GM20000 (cell line): ENCODE measurements around the gene SENP1.

ENCODE experiments used
- DNase-seq: peaks from one replicate; pipeline ENCODE4 v3.0.0; 2012; ENCODE audit warnings: low spot score
- TF ChIP-seq, protein P1 (sequence below): IDR thresholded peaks from 2 replicates; pipeline ENCODE4 v1.5.1; 2012; ENCODE audit warnings: mild to moderate bottlenecking, control low read depth; ENCODE audit errors: extremely low read depth, missing control alignments

Gene SENP1

DNA sequence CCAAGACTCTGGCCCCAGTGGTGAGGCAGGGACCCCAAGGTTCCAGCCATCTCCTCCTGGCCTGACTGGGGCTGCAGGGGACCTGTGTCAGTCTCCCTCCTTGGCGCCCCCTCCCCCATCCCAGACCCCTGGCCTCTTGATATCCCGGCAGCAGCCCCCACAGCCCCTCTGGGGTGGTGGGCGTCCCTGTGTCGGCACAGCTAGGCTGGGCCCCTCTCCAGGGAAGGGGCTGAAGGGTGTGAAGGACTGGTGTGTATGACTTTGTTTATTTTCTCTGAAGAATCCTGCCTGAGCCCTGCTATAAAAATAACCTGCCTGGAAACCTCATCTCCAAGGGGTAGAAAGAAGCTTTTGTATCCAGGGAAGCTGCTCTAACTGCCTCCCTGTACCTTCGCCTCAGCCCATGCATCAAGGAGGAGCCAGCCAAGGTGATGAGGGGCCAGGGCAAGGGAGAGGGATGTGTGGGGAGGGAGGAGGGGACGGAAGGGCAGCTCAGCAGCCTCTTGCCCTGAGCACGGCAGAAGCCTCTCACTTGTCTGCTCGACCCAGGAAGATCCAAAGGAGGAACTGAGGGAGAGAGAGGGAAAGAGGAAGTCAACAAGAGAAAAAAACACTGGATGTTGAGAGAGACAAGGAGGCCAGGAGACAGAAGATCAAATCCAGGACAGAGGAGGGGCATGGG, 76.2 kb downstream of the SENP1 start:
- TF ChIP-seq, protein P1, sequence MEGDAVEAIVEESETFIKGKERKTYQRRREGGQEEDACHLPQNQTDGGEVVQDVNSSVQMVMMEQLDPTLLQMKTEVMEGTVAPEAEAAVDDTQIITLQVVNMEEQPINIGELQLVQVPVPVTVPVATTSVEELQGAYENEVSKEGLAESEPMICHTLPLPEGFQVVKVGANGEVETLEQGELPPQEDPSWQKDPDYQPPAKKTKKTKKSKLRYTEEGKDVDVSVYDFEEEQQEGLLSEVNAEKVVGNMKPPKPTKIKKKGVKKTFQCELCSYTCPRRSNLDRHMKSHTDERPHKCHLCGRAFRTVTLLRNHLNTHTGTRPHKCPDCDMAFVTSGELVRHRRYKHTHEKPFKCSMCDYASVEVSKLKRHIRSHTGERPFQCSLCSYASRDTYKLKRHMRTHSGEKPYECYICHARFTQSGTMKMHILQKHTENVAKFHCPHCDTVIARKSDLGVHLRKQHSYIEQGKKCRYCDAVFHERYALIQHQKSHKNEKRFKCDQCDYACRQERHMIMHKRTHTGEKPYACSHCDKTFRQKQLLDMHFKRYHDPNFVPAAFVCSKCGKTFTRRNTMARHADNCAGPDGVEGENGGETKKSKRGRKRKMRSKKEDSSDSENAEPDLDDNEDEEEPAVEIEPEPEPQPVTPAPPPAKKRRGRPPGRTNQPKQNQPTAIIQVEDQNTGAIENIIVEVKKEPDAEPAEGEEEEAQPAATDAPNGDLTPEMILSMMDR: no peak
- DNase-seq: no peak

DNA sequence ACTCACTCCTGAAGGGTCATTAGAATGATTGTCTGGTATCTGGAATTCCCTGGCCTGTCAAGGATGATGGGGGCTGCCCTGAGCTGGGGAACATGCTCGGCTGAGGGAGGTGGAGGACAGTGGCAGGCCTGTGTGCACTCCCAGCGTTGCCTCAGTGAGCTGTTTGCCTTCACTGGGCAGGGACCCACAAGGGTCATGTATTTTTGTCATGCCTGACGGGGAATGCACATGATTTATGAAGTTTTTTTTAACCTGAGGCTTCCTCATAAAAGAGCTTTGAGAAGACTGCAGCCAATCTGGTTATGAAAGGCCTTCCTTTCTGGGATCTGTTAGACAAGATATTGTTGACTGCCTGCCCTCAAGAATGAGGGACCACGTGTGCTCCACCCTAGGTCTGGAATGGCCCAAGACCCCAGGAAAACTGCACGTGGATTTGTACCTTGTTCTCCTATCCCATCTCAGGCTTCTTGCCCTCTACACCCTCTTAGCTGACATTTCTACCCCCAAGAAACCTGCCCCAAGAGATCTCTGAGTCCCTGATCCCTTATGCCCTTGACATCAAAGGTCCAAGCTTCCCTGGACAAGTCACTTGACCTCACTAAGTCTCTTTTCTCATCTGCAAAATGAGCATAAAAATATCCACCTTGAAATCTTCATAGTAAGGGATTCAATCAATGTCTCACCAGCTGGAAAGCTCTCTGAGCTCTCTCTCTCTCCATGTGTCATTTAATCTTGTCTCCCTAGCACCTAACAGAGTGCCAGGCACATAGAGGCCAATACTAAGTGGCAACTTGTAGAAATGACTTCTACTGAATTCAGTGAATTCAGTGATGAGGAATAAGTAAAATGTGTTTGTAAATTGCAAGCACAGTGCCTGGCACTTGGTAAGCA, 77.1 kb downstream of the SENP1 start:
- TF ChIP-seq, protein P1: no peak
- DNase-seq: no peak

DNA sequence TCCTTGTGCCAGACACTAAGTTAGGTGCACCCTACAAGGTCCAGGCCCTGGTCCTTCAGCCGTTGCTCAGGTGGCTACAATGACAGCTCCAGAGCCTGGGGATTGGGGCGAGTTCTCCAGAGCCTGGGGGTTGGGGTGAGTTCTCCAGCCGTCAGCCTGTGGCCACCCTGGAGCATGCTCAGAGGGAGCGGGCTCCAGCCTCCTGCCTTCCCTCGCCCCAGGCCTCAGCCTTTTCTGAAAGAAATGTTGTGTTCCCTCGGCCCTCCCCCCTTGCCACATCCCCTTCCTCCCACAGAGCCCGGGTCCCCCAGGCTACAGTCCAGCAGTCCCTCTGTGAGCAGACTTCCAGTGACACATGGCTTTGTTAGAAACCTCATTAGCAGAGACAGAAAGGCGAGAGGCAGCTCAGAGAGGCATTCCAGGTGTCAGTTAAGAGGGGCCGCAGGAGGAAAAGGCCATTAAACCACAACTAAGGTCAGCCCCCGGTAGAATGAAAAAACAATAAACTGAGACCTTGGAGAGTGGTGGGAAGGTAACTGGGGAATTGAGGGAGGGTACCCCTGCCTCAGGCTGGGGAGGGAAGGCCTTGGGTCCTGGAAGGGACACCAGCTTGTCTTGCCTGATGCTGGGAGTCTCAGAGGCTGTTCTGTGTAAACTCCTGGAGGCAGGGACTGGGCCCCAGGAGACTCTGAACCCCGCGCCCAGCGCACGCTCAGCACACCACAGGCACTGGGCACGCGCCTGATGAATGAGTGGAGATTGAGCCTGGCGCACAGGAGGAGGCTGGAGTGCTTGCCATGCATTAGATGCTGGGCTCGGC, 78.5 kb downstream of the SENP1 start:
- no peak for DNase-seq
- TF ChIP-seq, protein P1: no peak

DNA sequence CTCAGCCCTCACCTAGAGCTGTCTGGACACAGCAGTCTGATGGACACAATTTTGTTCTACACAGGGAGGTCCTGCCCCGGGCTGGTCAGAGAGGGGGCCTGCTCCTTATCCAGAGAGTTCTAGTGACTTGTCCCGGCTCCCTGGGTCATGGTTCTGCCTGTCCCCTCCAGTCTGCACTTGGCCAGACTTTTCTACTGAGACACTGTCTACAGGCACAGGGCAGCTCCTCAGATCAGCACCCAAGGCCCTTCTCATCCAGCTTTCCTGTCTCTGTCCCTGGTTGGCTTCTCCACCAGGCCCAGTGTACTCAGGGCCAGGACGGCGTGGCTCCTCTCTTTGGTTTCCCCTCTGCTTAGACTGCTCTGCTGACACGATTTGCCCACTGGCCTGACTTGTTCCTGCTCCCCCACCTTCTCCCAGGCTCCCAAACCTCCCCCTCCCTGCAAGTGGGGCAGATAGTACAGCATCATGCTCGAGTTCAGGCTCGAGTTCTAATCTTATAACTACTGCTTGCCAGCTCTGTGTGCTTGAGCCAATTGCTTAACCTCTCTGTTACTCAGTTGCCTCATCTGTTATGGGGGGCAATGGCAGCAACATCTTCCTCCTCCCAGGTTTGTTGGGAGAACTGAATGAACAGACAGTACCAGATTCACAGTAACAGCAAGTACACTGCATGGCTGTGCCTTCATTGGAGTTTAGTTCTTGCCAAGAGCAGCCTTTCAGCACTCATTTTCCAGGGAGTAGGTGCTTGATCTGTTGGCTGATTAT, 79.6 kb downstream of the SENP1 start:
- no peak for DNase-seq
- TF ChIP-seq, protein P1: no peak

DNA sequence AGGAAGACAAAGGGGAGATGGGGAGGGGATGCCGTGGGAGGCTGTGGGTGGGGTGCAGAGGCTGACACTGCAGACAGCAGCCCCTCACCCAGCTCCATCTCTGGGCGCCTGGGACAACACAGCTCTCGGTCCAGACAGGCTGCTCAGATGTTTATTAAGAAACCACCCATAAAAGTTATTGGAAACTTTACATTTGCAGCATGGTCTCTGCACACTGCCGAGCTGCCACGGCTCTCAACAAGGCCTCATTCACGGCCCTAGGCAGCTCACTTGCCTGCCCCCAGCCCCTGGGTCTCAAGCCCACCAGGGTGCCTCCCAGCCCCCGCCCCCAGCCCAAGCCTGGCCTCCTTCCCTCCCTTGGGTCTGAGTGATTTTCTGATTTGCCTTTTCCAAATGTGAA, 80.6 kb downstream of the SENP1 start:
- TF ChIP-seq, protein P1: no peak
- DNase-seq: no peak

DNA sequence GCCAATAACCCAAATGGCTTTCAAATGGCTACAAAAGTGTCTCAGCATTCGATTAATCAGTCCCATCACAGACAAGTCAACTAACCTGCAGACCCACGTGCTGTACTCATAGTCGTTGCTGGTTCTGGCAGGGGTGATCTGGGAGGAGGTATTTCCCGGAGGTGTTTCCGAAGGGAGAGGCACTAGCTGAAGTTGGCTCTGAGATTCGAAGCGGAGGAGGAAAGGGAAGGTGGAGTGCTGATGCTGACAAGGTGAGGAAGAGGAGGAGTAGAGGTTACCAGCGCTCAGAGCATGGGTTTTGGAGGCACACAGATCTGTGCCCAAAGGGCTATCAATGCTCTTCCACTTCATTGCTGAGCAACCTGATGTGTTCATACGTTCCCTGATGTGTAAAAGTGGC, 81.1 kb downstream of the SENP1 start:
- TF ChIP-seq, protein P1: no peak
- DNase-seq: no peak
